B cell (primary cell): Measurements from ENCODE around the gene RCOR3. TPM values are rescaled to one million over a fixed set of nuclear protein-coding genes. Genes with fewer than 3 reads are reported as not detected.

Experiments used
- ATAC-seq: fragments of 200-7000 bp; cut with Tn5 transposase; one replicate; pipeline ENCODE4 v1.10.0; 2021; ENCODE audit warnings: low read depth, mild to moderate bottlenecking, moderate number of reproducible peaks, moderate library complexity
- CTCF ChIA-PET: fragments of 350-600 bp; sonication (Branson Sonifier 250); formaldehyde crosslinking; loops from one replicate; lab custom pipeline; 2021; ENCODE audit warnings: antibody characterized with exemption, inconsistent platforms; lab: Charles Lee
- POLR2A ChIA-PET: fragments of 350-600 bp; sonication (Branson Sonifier 250); formaldehyde crosslinking; loops from one replicate; lab custom pipeline; 2021; ENCODE audit warnings: antibody characterized with exemption; lab: Charles Lee
- DNase-seq: peaks from one replicate; pipeline ENCODE4 v3.0.0; 2013
- H2AFZ ChIP-seq: 2 replicates; pipeline ENCODE4 v1.6.1; 2012; ENCODE audit warnings: mild to moderate bottlenecking, low read depth, low read length; ENCODE audit not compliant: insufficient read depth, poor library complexity, severe bottlenecking
- H3K27ac ChIP-seq, 2 donors: 1 replicate in 1 of 2; 2 replicates in 1 of 2; pipeline ENCODE4 v1.5.1; 2012 to 2013; ENCODE audit warnings: low read length in 2 of 2, mild to moderate bottlenecking in 2 of 2, moderate library complexity in 1 of 2
- H3K27me3 ChIP-seq, 4 experiments: fragments of 200-600 bp in 1 of 4; sonication (generic) in 1 of 4; replicated peaks in 1 of 4; 1 replicate in 2 of 4; 2 replicates in 2 of 4; pipeline versions ENCODE4 v1.6.1 to v1.7.0; 2013 to 2016; ENCODE audit warnings: low read length in 3 of 4, mild to moderate bottlenecking in 2 of 4, mixed read lengths in 1 of 4, moderate library complexity in 1 of 4; ENCODE audit not compliant: insufficient read depth in 4 of 4, control insufficient read depth in 3 of 4; ENCODE audit errors: control extremely low read depth in 1 of 4
- H3K36me3 ChIP-seq, 2 experiments: replicated peaks in 1 of 2; 1 replicate in 1 of 2; 2 replicates in 1 of 2; pipeline versions ENCODE4 v1.6.1 to v1.7.1; 2013; ENCODE audit warnings: low read length in 1 of 2; ENCODE audit not compliant: insufficient read depth in 2 of 2, control insufficient read depth in 1 of 2; ENCODE audit errors: control extremely low read depth in 1 of 2, extremely low read depth in 1 of 2
- H3K4me1 ChIP-seq, 2 donors: fragments of 200-600 bp in 1 of 2; sonication (generic) in 1 of 2; 1 replicate in 1 of 2; 2 replicates in 1 of 2; pipeline versions ENCODE4 v1.5.1 to v1.6.1; 2013 to 2017; ENCODE audit warnings: low read length in 2 of 2; ENCODE audit not compliant: control insufficient read depth in 2 of 2, insufficient read depth in 2 of 2
- H3K4me2 ChIP-seq: replicated peaks from 2 replicates; pipeline ENCODE3; 2012; ENCODE audit warnings: mild to moderate bottlenecking, low read depth, low read length; ENCODE audit not compliant: poor library complexity, severe bottlenecking
- H3K4me3 ChIP-seq, 5 experiments: fragments of 200-600 bp in 1 of 5; sonication (generic) in 1 of 5; 1 replicate in 3 of 5; 2 replicates in 2 of 5; pipeline versions ENCODE4 v1.5.1 to v1.7.0; 2011 to 2016; ENCODE audit warnings: low read length in 4 of 5, mild to moderate bottlenecking in 4 of 5, low read depth in 2 of 5, control low read depth in 1 of 5, moderate library complexity in 1 of 5; ENCODE audit not compliant: insufficient read depth in 1 of 5; ENCODE audit errors: control extremely low read depth in 1 of 5, extremely low read depth in 1 of 5
- H3K79me2 ChIP-seq: fragments of 200-600 bp; sonication (generic); one replicate; pipeline ENCODE4 v1.6.0; 2016; ENCODE audit warnings: low read length; ENCODE audit not compliant: control insufficient read depth, insufficient read depth
- H3K9ac ChIP-seq: fragments of 200-600 bp; sonication (generic); 2 replicates; pipeline ENCODE4 v1.6.1; 2017; ENCODE audit warnings: mild to moderate bottlenecking, low read length, moderate library complexity
- H3K9me3 ChIP-seq, 3 donors: one replicate each; pipeline versions ENCODE4 v1.6.1 to v1.7.1; 2013; ENCODE audit warnings: low read length in 2 of 3; ENCODE audit not compliant: control insufficient read depth in 2 of 3, insufficient read depth in 1 of 3; ENCODE audit errors: control extremely low read depth in 1 of 3
- H4K20me1 ChIP-seq: 2 replicates; pipeline ENCODE4 v1.6.0; 2012; ENCODE audit warnings: mild to moderate bottlenecking, low read length; ENCODE audit not compliant: insufficient read depth, control insufficient read depth, poor library complexity, severe bottlenecking
- H3K27ac Mint-ChIP-seq: one replicate; pipeline ENCODE4 v1.8.0; 2021; ENCODE audit warnings: mixed read lengths
- H3K27me3 Mint-ChIP-seq: one replicate; pipeline ENCODE4 v1.8.0; 2021; ENCODE audit warnings: mixed read lengths
- H3K4me1 Mint-ChIP-seq: one replicate; pipeline ENCODE4 v1.8.0; 2021; ENCODE audit warnings: mixed read lengths
- H3K4me3 Mint-ChIP-seq: one replicate; pipeline ENCODE4 v1.8.0; 2021; ENCODE audit warnings: mixed read lengths
- H3K9me3 Mint-ChIP-seq: one replicate; pipeline ENCODE4 v1.8.0; 2022; ENCODE audit warnings: mixed read lengths; ENCODE audit not compliant: insufficient read depth
- CTCF ChIP-seq: fragments of 200-600 bp; IDR thresholded peaks from one replicate; pipeline ENCODE4 v1.8.0; 2022; ENCODE audit warnings: antibody characterized with exemption, mild to moderate bottlenecking
- EZH2 ChIP-seq: IDR thresholded peaks from 2 replicates; pipeline ENCODE4 v1.6.1; 2012; ENCODE audit warnings: borderline replicate concordance, low read depth, mild to moderate bottlenecking, moderate library complexity, low read length; ENCODE audit not compliant: insufficient read depth, poor library complexity, severe bottlenecking
- WGBS: methylation state at CpG from one replicate; pipeline ENCODE4 v1.1.5; 2013; ENCODE audit warnings: missing lambda C conversion rate; ENCODE audit not compliant: insufficient coverage; 5-methylcytosine and 5-hydroxymethylcytosine counted together
- intact Hi-C: fragments of 100-400 bp; cut with micrococcal nuclease; formaldehyde crosslinking; loops from one replicate; pipeline ENCODE4 v1.10.0; 2022
- polyA plus RNA-seq: library from polyadenylated mRNA; depleted of rRNA; stranded (reverse); fragments of >200 nt; gene quantifications from 2 replicates; pipeline ENCODE4 v1.2.3, GENCODE V29; 2012
- total RNA-seq, 2 donors: library from RNA; stranded (reverse); fragments of 120-200 nt in 1 of 2; gene quantifications; 1 replicate in 1 of 2; 2 replicates in 1 of 2; pipeline versions ENCODE4 v1.2.3 to v1.2.4, GENCODE V29; 2013 to 2022

The RCOR3 gene
- total and polyA plus RNA-seq, 2 donors (not counting 1 experiment from before 2014, with no cell fraction given): 42.7 to 120 TPM

GRCh38 chr1:211292411-211292810 is 33.2 kb downstream of the RCOR3 start:
- Mint-ChIP-seq H3K27me3 (no peaks in the 10 kb centered on the region), H3K27ac (no peak overlapping the region), H3K9me3 (no peaks in the 10 kb centered on the region), H3K4me3 (no peak overlapping the region), H3K4me1 (peaks cover under 1% of the 10 kb centered on the region)
- Histone ChIP-seq H3K4me2 (no peak overlapping the region), H3K36me3 (peaks cover 30 to 75% of the 10 kb centered on the region in 2 experiments), H3K4me3 (no peak overlapping the region), H2AFZ (no peak overlapping the region), H3K27me3 (no peaks in the 10 kb centered on the region), H4K20me1 (peaks cover 1% of the 10 kb centered on the region), H3K27ac (no peak overlapping the region), H3K9me3 (no peaks in the 10 kb centered on the region), H3K79me2 (peaks cover 10% of the 10 kb centered on the region), H3K9ac (no peak overlapping the region), H3K4me1 (no peaks in the 10 kb centered on the region)
- ChIA-PET POLR2A (no interaction called here), CTCF (no interaction called here)
- WGBS: 100% methylated on average over 2 of the region's 2 CpGs
- intact Hi-C loops: no loop called here
- DNase-seq: no peak
- no peak for ATAC-seq
- no peak for TF ChIP-seq EZH2
- no peak for TF ChIP-seq CTCF

GRCh38 chr1:211296396-211296795 is 37.2 kb downstream of the RCOR3 start:
- Mint-ChIP-seq H3K4me3 (no peak overlapping the region), H3K27me3 (no peaks in the 10 kb centered on the region), H3K4me1 (no peaks in the 10 kb centered on the region), H3K27ac (no peak overlapping the region), H3K9me3 (no peaks in the 10 kb centered on the region)
- ChIA-PET POLR2A (no interaction called here), CTCF (interaction anchor here (2.5 kb wide), 1 partner anchor 27 kb away, joined by 9 read pairs; no protein-coding TSS in a partner anchor)
- no peaks in the 10 kb centered on the region for H3K9me3 ChIP-seq
- intact Hi-C loops: no loop called here
- no peaks in the 10 kb centered on the region for H3K4me1 ChIP-seq
- no peak for DNase-seq
- no peak overlapping the region for H2AFZ ChIP-seq
- TF ChIP-seq CTCF (no peak), EZH2 (no peak)
- no peak overlapping the region for H3K4me2 ChIP-seq
- peaks cover 4% of the 10 kb centered on the region for H3K79me2 ChIP-seq
- no peak for ATAC-seq
- no peak overlapping the region for H3K4me3 ChIP-seq
- no peaks in the 10 kb centered on the region for H3K27me3 ChIP-seq
- H3K36me3 ChIP-seq: peaks cover 25 to 59% of the 10 kb centered on the region in 2 experiments
- no peak overlapping the region for H3K9ac ChIP-seq
- no peaks in the 10 kb centered on the region for H4K20me1 ChIP-seq
- no peak overlapping the region for H3K27ac ChIP-seq
